HG02852 (cell line): ENCODE results near the gene TPO.
"Not testable (repeated sequence)": the region's sequence is repeated elsewhere in the genome, so short reads cannot be mapped to it uniquely, and the experiment has no call there.

Source experiments
- ATAC-seq: cut with Tn5 transposase; IDR thresholded peaks from one replicate; pipeline ENCODE4 v1.9.1; 2021; ENCODE audit warnings: mild to moderate bottlenecking, moderate library complexity; ENCODE audit not compliant: unreplicated experiment

Gene TPO

DNA sequence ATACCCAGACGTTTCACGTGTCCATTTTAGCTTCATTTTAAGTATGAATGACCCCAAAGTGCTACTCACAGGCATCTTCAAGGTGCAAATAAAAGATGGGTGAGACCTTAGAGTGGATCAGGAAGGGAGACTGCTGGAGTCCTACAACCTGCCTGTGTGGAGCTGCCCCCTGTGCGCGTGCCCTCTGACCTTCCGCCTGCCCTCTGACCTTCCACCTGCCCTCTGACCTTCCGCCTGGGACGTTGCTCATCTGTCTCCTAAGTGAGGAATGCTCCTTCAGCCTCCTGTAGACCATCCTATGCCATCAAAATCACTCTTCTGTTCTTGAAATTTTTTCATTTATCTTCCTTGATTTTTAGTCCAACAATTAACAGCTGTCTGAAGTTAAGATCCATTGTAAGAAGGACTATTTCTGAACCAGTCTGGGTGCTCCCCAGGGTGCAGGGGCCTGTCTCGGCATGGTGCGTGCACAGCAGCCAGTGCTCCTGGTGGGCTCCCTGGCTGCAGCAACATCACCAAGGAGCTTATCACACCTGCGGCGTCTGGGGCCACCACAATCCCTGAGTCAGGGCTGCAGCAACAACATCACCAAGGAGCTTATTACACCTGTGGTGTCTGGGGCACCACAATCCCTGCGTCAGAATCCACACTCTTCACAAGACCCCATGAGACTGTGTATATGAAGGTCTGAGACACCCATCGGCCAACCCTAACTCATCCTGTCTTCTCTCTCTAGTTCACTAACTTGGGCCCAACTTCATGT is 86.0 kb downstream of the TPO start:
- ATAC-seq, result no peak

DNA sequence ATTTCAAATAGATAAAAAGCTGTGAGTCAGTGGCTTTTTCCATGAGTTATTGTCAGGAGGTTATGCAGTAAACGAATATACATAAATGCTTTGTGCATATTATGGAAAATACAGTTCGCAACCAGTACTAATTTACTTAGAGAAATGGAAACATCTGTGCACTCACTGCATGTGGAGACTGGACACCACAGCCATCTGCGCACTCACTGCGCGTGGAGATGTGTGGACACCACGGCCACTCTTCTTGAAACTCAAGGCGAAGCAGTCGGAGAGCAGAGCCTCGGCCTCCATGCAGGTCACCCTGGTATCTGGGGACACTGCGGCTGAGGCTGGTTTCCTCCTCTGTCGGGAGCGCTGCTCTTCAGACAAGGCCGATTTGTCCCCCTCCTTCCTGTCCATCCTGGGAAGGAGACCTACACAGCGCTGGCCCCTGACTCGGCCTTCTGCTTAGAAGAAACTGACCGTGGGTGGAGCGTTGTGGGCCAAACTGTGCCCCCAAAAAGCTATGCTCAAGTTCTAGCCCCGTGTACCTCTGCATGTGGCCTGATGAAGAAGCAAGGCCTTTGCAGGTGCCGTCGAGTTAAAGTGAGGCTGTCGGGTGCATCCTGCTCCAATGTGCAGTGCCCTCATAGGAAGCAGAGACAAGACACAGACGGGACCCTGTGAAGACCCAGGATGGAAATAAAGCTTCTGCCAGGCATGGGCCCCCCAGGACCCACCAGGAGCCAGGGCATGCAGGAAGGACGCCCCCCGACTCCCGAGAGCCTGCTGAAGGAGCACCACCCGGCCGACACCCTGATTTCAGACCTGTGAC is 88.0 kb downstream of the TPO start:
- ATAC-seq, result no peak

DNA sequence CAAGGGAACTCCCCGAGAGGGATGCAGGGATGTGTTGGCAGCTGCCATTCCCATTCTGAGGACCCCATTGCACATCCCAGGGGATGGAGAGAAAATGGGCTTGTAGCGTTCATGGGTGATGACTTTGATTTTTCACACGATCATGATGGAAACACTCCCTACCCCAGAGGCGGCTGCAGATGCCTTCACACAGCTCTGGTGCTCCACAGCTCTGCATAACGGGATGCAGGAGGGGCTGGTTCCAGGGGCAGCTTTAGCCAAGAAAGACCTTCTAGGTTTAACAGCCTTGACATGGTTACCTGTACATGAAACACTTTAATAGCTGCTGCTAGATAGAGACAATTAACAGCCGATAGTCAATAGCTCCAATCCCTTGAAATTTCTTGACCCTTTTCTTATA is 88.7 kb downstream of the TPO start:
- ATAC-seq, result no peak

DNA sequence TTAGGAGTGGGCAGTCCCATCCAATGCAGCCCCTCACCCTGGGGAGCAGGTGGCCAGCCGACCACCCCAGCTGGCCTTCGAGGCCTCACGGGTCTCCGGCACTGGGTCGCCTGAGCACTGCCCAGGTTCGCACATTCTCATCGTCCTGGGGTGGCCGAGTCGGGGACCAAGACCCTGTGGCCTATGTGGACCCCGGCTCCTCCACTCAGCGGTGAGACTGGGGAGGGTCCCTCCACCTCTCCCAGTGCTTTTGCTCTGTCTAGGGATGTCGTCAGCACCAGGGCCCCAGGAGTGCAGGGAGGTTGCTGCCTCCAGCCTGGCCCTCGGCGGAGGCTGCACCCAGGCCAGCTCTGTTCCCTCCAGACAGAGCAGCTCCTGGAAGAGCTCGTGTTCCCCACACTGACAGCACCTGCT is 89.6 kb downstream of the TPO start:
- ATAC-seq, result no peak

DNA sequence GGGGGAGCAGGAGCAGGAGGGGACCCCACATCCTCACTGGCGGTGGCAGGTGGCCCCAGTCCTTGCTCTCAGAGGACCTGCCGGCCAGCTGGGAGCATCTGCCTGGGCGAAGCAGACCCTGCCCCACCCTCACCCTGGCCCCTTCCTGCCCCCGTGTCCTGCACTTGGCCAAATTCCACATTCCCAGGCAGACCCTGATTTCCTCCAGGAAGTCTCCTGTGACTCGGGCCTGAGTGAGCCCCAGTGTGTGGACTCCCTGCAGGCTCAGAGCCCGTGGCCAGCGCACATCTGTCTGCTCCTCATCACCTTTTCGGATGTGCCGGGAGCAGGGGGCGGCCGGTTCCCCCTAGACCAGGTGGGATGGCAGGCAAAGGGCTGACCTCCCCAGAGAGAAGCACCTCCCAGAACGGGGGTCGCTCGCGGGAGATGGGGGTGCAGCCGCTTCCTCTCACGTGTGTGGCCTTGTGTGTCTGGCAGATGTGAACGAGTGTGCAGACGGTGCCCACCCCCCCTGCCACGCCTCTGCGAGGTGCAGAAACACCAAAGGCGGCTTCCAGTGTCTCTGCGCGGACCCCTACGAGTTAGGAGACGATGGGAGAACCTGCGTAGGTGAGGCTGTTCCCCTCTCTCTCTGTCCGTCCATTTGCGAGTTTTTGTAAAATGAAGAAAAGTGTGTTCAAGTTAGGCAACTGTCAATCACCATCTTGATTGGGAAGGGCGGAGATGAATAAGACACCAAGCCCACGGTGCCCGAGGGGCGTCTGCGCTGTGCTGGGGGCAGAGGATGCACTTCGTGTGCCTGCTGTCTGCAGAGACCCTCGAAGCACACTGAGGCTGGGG is 90.4 kb downstream of the TPO start:
- ATAC-seq, result no peak

DNA sequence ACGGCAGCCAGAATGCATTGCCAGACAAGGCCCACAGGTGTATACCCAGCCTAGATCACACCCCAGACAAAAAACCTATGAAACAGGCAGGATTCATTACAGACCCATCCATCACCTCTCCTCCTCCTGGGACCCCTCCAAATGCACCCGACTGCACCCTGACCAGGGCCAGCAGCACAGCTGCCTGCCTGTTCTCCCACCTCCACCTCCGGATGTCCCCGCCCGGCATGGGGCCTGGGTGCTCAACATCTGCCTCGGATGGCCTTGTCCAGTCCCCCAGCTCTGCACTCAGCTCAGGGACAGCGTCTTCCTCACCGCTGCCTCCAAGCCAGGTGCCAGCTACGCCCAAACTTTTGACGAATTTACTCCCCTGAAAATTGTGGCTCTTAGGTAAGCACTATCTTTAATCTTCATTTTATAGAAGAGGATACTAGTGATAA is 91.1 kb downstream of the TPO start:
- ATAC-seq, result no peak

DNA sequence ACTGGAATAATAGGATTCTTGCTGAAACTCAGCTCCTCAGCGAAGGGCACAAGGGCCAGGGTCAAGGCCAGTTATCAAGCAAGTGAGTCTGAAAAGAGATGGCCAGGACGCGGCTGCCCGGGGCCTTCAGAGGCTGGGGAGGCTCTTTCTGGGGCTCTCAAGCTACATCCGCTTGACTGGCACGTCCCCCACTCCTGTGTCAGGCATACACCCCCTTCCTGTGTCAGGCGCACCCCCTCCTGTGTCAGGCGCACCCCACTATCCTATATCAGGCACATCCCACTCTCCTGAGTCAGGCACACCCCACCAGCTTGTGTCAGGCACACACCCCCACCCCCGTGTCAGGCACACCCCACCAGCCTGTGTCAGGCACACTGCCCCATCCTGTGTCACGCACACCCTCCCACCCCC is 91.8 kb downstream of the TPO start:
- no peak for ATAC-seq

DNA sequence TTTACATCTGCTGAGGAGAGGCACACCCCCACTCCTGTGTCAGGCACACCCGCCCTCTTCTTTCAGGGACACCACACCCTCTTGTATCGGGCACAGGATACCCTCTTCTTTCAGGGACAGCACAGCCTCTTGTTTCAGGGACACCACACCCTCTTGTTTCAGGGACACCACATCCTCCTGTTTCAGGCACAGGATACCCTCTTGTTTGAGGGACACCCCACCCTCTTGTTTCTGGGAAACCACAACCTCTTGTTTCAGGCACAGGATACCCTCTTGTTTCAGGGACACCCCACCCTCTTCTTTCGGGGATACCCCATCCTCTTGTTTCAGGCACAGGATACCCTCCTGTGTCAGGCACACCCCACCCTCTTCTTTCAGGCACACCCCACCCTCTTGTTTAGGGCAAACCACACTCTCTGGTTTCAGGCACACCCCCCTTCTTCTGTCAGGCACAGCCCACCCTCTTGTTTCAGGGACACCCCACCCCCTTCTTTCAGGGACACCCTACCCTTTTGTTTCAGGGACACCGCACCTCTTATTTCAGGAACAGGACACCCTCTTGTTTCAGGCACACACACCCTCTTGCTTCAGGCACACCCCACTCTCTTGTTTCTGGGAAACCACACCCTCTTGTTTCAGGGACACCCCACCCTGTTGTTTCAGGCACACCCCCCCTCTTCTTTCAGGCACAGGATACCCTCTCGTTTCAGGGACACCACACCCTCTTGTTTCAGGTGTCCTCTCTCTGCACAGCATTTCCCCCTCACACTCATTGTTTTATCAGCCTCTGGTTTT is 96.2 kb downstream of the TPO start:
- no peak for ATAC-seq

DNA sequence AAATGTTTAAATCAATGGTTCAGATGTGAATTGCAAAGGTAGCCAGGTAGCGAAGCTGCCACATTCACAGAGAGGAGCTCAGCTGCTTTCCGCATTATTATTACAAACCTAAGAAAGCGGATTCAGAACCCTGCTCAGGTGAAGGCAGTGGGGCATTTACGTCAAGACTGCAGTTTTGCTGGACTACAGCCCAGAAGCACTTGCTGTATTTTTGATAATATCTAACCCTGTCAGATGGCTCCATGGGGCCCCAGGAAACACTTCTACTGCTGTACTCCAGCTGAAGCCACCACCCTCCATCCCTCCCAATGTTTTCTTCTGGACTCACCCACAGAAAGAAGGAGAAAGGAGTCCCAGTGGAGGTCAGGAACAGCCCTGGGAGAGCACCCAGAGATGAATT is 96.9 kb downstream of the TPO start:
- no peak for ATAC-seq

DNA sequence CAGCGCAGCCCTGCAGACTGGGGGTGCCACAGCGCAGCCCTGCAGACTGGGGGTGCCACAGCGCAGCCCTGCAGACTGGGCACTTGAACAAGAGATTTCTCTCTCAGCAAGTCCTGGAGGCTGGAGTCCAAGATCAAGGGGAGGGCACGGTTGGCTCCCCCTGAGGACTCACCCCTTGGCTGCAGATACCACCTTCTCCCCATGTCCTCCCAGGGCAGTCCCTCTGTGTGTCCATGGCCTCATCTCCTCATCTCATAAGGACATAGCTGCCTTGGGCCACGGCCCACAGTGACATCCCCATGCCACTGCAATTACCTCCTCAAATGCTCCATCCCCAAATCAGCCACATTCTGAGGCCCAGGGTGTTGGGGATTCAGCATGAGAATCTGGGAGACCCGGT is 98.2 kb downstream of the TPO start:
- ATAC-seq, result no peak

DNA sequence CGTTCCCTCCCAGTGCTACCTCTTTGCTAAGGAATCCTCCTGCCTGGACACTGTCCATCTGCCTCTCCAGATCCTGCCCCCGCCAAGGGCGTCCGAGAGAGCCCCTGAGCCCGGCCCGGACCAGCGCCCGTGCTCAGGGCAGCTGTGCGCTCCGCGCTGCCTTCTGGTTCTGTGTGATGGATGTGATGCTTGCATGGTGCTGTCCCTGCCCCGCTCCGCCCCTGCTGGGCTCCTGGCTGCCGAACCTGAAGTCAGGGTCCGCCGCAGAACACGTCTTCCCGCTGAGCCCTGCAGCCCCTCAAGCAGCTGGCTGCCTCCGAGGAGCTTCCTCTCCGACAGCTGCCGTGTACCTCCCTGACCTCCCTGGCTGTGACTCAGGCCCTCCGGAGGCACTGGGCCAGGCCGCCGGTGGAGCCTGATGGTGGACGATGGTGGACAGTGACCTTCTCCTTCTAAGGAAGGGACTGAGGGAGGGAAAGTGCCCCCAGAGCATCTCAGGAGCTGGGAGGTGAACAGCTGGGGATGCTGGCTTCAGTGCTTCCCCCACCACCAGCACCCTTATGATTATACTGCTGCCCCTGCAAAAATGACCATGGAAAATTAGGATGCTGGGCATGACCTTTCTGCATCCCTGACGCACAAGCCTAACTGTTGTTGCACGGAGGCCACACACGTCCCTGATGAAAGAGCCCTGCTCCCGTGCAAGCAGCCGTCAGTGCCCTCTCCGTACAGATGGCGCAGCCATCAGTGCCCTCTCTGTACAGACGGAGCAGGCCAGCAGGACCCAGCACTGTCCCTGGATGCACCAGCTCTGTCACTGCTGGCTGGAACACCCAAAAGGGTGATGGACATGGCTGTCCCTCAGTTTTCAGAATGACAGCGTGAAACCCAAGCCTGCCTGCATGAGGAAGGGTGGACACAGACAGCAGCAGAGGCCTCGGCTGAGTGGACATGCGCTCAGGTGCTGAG is 99.3 kb downstream of the TPO start:
- no peak for ATAC-seq

DNA sequence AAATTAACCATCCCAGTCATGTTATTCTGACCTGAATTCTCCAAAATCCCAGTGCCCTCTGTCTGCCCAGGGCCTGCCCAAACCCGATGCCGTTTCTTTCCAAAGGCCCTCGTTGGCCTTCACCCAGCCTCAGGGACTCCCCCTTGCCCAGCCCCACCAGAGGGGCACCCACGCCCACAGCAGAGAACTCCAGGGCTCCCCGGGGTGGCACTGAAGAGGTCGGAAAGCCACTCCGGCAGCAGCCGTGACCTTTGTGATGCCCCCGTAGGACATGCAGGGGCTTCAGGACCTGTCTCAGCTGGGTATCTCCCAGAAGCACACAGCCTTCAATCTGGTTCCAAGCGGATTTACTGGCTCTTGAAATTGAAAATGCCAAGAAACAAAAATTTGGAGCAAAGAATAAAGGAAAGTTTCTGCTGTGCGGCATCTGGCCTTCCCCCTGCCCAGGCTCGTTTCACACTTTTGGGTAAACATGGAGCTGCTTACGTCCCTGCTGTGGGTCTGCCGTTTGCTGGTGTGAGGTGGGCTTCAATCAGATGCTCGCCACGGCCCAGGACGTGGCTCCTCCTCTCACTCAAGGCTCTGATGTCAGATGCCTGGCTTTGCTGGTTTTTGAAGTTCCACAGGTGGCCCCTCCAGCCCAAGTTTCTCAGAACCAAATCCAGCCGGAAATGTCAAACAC is 101.3 kb downstream of the TPO start:
- no peak for ATAC-seq

DNA sequence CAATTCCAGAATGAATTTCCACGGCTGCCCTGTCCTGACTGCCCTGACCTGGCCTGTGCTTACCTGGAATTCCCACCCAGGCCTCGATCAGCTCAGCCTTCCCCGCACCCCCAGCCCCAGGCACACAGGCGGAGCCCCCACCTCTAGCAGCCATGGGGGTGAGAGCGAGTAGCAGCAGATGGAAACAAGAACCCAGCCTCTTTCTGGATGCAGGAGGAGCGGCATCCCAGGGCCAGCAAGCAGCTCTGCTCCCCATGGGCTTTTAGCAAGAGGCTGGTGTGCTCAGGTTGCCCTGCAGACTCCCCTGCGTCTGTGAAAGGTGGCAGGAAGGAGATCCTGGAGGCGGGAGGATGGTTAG is 101.8 kb downstream of the TPO start:
- ATAC-seq, result no peak

DNA sequence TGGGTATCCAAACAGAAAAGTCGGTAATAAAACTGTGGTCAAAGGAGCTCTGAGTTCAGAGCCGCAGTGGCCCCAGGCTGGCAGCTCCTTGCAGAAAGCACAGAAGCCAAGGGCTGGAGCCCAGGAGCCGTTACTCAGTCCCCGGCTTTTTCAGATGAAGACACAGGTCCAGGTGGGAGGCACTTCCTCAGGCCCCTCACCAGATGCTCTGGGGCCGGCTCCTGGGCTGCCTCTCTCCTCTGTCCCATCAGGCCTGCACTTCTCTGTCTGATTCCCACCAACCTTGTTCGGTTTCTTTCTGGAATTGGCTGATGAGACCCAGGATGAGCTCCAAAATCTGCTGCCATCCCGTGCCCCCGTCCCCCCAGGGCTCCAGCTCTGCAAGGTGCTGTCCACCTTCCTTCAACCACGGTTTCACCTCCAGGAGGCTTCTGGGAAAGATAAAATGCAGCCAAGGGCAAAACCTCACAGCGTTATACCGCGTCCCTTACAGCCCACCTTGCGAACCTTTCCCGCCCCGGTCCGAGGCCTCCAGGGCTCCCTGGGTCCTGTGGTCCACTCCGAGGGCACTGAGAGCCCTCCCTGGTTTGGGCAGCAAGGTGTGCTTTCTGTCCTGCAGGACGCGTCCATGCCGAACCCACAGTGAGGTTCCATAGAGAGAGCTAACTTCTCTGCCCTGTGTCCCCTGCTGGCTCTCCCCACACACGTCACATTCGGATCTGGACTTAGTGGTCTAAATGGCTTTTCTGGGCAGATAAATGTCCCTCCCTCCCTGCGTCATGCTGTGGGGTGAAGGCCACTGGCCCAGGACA is 102.9 kb downstream of the TPO start:
- no peak for ATAC-seq

DNA sequence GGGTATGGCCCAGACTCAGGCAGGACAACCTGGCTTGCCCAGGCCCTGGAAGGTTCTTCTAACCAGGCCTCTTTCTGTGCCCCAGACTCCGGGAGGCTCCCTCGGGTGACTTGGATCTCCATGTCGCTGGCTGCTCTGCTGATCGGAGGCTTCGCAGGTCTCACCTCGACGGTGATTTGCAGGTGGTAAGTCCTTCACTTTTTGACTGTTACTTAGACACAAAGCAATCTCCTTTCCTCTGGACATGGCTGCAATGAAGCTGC is 103.5 kb downstream of the TPO start:
- ATAC-seq, result no peak

DNA sequence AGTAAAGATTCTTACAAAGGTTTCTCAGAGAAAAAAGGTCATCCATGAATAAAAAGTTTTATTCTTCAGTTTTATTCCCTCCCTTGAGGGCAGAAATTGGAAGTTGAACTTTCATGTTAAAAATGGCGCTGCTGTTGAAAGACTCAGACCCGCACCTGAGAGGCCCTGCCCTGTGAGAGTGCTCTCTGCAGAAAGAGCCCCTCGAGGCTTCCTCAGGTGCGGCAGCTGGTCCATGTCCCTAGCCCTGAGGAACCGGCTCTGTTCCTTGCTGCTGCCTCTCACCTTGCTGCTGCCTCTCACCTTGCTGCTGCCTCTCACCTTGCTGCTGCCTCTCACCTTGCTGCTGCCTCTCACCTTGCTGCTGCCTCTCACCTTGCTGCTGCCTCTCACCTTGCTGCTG is 104.0 kb downstream of the TPO start:
- ATAC-seq, result not testable (repeated sequence)

DNA sequence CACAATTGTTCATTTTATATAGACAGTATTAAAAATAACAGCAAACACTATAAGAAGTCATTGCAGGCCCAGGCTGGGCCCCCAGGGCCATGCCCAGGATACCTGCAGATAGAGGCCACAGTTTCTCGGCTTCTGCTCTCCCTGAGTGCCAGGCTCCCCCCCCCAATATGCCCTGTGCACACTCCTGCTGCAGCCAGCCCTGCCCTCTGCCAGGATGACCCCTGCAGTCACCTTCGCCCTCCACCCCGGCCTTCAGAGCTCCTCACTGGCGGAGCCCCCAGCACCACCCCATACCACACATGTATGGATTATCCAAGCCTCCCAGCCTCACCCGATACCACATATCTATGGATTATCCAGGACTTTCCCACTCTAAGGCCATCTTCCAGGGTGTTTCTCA is 104.5 kb downstream of the TPO start:
- no peak for ATAC-seq

DNA sequence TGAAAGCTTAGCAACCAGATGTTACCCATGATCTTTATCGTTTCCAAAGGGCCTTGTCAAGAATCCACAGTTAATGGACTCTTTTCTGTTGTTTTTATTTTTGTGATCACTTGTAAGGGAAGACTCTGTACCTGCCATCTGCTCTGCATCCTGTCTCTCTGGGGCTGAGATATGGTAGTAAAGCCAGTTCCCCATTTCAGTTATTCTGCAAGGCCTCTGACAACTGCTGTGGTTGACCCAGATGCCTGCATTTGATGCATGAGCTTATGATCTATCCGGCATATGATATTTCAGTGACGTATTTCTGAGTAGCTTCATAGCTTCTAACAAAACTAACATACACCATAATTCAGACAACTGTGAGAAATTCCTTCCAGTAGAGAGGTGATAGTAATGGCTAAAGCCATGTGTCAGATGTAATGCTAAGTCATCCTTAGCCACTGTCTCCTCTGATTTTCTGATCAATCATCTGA is 105.1 kb downstream of the TPO start:
- ATAC-seq, result no peak
